HG02759 (cell line): ENCODE measurements around the gene LRRC71.

ENCODE experiments used
- ATAC-seq: cut with Tn5 transposase; IDR thresholded peaks from one replicate; pipeline ENCODE4 v1.9.1; 2021; ENCODE audit warnings: mild to moderate bottlenecking, moderate library complexity; ENCODE audit not compliant: unreplicated experiment

LRRC71 gene

DNA sequence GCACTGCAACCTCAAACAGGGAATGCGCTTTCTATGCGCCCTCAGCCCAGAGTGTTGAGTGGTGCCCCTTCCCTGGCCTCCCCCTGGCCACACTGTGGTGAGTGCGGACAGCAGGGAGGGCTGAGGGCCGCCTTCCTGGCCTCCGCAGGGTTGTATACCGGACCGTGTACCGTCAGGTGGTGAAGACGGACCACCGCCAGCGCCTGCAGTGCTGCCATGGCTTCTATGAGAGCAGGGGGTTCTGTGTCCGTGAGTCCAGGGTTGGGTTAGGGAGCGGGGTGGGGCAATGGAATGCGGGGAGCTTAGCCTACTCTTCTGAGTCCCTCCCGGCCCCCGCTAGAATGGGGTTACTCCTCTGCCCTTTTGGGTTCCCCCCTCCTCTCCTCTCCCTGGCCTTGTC, 15.3 kb upstream of the LRRC71 start:
- ATAC-seq, result no peak

DNA sequence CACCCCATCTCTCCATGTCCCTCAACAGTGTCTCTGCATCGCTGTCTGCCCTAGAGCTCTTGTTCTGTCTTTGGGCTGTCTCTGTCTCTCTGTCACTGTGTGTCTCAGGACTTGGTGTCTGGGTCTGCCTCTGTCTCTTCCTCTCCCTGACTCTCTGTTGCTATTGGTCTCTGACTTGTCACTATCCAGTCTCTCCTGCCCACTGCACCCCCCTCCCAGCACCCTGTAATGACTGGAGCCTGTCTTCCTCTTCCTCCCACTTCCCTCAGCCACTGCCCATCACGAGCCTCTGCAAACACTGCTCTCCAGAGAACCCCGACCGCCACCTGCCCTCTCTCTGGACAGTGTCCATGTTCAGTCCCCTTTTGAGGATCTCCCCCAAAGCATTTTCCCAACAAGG, 14.8 kb upstream of the LRRC71 start:
- ATAC-seq, result no peak

DNA sequence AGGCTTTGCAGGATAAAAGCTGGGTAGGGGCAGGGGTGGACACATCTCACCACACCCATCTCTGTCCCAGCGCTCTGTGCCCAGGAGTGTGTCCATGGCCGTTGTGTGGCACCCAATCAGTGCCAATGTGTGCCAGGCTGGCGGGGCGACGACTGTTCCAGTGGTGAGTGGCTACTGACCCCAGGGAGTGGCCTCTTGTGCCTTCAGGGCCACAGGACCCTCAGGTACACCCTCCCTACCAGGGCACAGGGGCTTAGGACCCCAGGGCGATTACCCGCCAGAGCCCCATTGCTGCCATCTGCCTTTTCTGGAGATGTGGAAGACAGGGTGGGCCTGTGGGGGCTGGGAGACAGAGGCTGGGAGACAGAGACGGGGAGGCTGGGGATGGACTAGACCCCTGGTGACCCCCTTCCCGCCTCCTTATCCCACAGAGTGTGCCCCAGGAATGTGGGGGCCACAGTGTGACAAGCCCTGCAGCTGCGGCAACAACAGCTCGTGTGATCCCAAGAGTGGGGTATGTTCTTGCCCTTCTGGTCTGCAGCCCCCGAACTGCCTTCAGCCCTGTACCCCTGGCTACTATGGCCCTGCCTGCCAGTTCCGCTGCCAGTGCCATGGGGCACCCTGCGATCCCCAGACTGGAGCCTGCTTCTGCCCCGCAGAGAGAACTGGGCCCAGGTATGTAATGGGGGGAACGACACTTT, 14.1 kb upstream of the LRRC71 start:
- ATAC-seq, result no peak

DNA sequence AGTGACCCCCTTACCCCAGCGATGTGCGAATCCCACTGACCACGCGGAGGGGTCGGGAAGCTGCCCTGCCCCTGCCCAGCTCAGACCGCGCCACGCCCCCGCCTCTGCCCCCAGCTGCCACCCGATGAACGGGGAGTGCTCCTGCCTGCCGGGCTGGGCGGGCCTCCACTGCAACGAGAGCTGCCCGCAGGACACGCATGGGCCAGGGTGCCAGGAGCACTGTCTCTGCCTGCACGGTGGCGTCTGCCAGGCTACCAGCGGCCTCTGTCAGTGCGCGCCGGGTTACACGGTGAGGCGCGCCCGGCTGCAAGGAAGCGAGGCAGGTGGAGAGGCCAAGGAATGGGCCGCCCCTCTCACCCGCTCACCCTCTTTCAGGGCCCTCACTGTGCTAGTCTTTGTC, 11.9 kb upstream of the LRRC71 start:
- no peak for ATAC-seq

DNA sequence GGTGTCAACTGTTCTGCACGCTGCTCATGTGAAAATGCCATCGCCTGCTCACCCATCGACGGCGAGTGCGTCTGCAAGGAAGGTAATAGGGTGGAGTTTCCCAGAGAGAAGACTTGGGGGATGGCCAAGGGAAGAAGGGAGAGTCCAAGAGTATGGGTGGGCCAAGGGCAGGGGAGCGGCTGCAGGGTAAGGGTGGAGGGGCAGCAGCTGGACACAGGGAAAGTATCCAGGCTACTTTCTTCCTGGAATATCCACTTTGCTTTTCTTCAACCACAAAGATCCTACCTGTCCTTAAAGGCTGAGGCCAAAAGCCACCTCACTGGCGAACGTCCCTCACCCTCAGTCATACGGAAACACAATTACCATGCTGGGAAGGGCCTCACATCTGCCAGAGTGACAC, 11.5 kb upstream of the LRRC71 start:
- no peak for ATAC-seq

DNA sequence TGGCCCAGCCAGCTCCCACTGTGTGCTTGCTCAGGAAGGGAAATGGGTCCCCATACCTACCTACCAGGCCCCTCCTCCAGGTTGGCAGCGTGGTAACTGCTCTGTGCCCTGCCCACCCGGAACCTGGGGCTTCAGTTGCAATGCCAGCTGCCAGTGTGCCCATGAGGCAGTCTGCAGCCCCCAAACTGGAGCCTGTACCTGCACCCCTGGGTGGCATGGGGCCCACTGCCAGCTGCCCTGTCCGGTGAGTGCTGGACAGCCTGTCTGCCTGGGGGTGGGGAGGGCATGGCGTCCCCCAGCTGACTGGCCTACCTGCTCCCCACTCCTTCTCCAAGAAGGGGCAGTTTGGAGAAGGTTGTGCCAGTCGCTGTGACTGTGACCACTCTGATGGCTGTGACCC, 10.8 kb upstream of the LRRC71 start:
- ATAC-seq, result no peak

DNA sequence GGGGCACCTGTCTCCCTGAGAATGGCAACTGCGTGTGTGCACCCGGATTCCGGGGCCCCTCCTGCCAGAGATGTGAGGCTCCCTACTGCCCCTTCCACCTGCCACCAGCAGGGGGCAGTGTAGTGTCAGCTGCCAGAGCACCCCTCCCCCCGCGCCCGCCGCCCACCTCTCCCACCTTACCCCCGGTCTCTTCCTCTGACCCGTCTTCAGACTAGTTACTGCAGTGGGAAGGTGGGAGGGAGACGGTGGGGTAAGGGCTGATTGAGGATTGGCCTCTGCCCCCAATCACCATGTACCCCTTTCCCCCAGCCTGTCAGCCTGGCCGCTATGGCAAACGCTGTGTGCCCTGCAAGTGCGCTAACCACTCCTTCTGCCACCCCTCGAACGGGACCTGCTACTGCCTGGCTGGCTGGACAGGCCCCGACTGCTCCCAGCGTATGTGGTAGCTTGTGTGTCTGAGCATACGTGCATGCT, 10.1 kb upstream of the LRRC71 start:
- ATAC-seq, result no peak

DNA sequence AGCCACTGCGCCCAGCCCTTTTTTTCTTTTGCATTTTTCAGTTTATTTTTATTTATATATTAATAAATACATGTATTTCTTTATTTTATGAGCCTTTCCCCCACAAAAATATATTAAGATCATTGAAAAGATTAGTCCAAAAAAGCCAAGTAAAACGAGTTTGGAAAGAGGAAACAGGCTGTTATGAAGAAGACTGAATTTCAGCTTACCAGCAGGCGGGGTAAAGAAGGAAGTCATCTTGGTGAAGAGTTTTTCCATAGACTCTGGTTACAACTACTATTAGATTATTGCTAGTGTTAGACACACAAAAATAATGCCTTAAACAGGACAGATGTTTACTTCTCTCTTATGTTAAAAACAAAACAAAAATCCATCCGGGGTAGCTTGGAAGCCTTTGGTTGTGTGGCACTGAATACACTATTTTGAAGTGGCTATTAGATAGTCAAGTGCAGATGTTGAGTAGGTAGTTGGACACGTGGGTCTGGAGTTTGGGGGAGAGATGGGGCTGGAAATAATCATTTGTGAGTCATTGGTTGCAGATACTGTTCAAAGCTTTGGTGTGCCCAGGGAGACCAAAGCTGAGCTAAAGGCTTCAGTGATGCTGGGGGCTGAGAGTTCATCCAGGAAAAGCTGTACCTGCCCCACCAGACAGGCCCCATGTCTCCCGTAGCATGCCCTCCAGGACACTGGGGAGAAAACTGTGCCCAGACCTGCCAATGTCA, 8.7 kb upstream of the LRRC71 start:
- no peak for ATAC-seq

DNA sequence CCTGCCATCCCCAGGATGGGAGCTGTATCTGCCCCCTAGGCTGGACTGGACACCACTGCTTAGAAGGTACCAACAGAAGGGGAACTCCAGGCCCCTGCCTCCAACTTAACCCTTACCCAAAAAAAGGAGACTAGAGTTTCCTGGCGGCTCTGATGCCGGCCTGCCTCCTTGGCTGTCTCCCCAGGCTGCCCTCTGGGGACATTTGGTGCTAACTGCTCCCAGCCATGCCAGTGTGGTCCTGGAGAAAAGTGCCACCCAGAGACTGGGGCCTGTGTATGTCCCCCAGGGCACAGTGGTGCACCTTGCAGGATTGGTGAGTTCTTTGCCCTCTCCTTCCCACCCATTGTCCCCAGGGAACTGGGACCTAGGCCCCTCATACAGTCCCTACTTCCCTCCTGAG, 8.1 kb upstream of the LRRC71 start:
- no peak for ATAC-seq

DNA sequence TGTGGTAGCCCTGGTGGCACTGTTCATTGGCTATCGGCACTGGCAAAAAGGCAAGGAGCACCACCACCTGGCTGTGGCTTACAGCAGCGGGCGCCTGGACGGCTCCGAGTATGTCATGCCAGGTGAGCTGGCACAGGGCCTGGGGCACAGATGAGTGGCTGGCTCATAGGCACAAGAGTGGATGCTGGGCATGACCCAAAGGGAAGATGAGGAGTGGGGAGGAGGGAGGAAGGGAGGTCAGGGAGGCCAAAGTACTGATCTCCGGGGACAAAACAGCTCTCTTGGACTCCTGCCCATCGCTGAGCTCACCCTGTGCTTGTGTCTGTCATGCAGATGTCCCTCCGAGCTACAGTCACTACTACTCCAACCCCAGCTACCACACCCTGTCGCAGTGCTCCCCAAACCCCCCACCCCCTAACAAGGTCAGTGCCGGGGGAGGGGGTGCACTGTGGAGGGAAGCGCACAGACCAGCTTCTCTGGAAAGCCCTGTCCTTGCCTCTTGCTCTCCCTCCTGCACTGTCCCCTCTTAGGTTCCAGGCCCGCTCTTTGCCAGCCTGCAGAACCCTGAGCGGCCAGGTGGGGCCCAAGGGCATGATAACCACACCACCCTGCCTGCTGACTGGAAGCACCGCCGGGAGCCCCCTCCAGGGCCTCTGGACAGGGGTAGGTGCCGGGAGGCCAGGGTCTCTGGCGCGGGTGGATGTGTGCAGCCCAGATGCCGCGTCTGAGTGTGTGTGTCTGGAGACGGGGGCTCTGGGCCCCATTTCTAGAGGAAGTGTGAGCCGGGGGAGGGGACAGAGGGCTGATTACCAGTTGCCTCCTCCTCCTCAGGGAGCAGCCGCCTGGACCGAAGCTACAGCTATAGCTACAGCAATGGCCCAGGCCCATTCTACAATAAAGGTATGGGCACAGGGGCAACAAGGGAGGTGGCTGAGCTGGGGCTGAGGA, 7.3 kb upstream of the LRRC71 start:
- no peak for ATAC-seq

DNA sequence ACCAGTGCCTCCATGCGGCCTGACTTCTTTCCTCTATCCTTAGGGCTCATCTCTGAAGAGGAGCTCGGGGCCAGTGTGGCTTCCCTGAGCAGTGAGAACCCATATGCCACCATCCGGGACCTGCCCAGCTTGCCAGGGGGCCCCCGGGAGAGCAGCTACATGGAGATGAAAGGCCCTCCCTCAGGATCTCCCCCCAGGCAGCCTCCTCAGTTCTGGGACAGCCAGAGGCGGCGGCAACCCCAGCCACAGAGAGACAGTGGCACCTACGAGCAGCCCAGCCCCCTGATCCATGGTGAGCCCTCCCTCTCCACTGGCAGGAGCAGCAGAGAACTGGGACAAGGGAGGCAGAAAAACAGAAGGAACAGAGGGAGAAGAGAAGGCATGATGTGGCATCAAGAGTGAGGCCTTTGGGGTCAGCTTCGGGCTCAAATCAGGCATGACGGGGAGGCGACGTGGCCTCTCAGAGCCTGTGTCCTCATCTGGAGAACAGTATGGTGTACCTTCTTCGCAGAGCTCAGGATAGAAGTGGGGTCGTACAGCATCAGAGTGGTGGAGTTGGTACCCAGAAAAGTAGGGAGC, 6.5 kb upstream of the LRRC71 start:
- ATAC-seq, result no peak

DNA sequence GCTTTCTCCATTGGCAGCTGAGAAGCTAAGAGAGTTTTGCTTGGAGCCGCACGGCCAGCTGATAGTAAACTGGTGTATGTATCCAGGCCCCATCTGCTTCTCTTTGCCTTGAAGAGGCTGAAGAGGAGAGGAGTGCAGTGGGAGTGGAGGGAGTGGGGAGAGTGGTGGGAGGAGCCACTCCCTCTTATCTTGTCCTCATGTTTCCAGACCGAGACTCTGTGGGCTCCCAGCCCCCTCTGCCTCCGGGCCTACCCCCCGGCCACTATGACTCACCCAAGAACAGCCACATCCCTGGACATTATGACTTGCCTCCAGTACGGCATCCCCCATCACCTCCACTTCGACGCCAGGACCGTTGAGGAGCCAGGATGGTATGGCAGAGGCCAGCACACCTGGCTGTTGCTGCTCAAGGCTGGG, 6.0 kb upstream of the LRRC71 start:
- no peak for ATAC-seq

DNA sequence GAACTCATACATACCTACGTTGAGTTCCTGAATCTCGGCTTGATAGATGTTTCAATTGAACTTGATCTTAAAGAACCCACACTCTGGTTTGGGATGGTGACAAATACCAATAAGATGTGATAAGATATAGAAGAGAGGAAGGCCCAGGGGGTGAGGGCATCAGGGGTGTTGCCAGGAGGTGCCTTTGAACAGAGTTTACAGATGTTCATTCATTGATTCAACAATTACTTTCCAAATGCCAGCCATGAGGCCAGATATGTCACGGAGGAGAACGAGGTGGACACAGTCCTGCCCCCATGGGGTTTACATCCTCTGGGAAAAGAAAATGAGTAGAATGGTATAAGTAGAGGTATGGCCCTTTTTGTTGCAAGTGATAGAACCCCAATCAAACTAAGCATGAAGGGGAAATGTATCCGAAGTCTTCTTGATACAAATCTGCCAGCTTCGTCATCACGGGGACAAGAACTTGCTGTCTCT, 659 bp downstream of the LRRC71 start:
- ATAC-seq, result no peak

DNA sequence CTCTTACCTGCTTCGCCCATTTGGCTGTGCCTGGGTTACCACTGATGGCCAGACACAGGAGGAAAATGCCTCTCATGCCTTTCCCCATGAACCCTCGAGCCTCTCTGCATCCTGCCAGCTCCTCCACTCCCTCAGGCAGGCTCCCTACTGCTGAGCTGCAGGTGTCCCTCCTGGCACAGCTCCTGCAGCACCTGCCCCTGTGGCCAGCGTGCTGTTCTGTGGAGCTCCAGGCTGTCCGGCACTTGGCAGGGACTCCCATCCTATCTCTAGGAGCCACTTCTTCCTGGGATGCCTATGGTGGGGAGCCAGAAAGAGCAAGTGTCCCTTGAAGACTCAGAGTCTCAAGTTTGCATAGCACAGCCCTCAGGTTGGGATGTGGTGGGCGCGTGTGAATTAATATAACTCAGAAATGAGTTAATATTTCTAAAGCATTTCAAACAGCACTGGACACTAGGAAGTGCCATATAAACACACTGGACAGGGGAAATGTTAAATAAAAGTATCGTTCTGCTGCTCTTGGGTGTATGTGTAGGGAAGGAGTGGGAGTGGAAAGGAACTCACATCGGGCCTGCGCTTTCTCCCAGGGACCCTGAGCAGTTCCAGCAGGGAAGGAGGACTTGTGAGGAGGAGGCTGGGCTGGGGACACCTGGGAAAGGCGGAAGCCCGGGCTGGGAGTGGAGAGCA, 2.7 kb downstream of the LRRC71 start:
- no peak for ATAC-seq

DNA sequence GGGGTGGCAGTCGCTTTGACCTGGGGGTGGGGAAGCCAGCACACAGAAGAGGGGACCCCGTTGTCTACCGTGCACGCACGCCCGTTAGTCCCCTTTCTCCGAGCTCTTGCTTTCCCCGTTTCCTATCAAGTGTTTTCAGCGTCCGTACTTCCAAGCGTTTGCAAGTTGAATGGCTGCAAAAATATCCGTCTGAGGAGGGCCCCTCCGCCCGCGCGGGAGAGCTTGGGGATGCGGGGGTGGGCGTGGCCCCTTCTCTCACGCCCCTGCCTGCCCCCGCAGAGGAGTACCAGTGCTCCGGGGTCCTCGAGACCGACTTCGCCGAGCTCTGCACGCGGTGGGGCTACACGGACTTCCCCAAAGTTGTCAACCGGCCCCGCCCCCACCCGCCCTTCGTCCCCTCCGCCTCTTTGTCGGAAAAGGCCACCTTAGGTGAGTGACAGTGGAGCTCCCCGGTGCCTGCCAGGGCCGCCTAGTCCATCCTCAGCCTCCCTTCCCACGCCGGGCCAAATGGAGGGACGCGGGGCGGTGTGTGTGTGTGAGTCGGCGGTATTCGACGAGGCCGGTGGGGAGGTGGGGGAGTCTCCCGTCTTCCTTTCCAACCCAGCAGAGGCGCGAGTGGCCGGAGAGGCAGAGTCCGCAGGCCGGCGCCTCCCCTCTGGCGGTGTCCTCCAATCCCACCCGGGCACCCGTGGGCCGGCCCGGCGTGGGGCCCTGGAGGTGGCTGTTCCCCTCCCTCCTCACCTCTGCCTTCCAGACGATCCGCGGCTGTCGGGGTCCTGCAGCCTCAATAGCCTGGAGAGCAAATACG, 3.4 kb downstream of the LRRC71 start:
- ATAC-seq, result no peak

DNA sequence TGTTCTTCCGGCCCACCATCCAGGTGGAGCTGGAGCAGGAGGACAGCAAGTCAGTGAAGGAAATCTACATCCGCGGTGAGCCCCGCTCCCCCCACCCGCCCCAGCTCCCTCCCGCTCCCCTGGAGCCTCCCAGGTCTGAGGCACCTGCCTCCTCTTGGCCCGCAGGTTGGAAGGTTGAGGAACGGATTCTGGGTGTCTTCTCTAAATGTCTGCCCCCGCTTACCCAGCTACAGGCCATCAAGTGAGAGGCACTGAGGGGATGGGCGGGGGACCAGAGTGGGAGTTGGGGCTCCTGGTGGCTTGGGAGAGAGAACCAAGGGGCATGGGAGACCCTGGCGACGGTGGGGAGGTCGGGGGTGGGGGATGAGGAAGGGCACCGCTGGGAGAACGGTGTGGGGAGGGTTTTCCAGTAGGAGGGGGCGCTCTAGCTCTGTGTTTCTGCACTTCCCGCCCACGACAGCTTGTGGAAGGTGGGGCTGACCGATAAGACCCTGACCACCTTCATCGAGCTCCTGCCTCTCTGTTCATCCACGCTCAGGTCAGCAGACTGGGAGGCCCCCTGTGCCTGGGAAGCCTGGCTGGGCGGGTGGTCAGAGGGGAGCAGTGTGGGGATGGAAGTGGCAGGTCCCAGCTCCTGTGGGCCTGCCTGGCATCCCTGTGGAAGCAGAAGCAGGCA, 4.2 kb downstream of the LRRC71 start:
- ATAC-seq, result no peak

DNA sequence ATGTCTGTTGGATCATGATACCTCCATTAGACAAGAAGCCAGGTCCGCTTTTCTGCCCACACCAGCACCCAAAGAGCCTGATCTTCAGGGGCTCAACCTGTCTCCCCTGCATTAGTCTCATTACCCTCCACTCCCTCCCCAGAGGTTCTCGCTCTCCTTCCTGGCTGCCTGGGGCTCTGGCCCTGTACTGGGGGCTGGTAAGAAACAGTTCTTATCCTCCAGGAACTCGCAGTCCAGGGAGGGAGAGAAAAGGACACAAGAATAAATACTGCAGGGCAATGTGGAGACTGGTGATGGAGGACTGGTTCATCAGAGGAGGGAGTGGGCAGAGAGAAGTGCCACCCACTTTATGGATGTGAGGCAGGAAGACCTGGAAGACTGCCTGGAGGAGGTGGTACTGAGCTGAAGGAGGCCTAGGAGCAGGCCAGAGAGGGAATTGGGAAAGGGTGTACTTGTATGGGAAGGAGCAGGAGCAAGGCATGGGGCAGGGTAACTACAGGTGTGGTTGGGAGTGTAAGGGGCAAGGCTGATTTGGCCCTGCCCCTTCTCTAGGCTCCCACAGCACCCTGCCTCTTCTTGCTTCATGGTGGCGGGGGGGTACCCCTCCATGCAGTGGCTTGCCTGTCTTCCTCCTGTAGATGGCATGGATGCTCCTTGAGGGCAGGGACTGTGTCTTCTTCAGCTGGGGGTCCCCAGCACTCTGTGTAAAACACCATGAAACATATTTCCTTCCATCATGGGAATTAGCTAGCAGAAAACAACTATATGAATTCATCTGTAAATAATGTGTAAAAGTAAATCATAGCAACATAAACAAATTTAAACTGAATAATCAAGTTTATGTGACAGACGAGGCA, 5.0 kb downstream of the LRRC71 start:
- no peak for ATAC-seq

DNA sequence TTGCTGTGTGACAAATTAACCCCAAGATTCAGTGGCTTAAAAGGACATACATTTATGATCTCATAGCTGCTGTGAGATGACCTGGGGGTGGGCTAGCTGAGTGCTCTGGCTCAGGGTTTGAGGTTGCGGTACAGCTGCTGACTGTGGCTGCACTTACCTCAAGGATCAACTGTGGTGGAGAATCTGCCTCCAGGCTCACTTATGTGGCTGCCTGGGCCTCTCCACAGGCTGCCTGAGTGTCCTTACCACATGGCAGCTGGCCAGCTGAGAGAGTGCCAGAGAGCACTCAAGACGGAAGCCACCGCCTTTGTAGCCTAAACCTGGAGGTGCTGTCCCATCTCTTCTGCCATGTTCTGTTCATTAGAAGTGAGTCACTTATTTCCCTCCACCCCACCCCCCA, 5.7 kb downstream of the LRRC71 start:
- no peak for ATAC-seq
